Measurements from ENCODE around the gene SYT12.

GRCh38 chr11:67002921-67003411, 20.0 kb upstream of the SYT12 start:
- TF ChIP-seq POLR2A (IDR thresholded peaks at IDR 0.05; ENCODE audit: low read depth) (no peak), CTCF (IDR thresholded peaks at IDR 0.05) (no peak)
